Right lobe of liver (tissue), 6 donors: ENCODE measurements around the gene AAK1. TPM values are rescaled to one million over a fixed set of nuclear protein-coding genes. Genes with fewer than 3 reads are reported as not detected.

Experiments used
- ATAC-seq, 4 donors: fragments of 200-7000 bp; cut with Tn5 transposase; one replicate each; pipeline ENCODE4 v1.9.1; 2020; ENCODE audit warnings: mild to moderate bottlenecking in 4 of 4, moderate library complexity in 4 of 4
- DNase-seq, 3 donors: peaks; one replicate each; pipeline ENCODE4 v3.0.0-alpha.2; 2020
- H3K27ac ChIP-seq, 3 donors: fragments of 200-600 bp; one replicate each; pipeline ENCODE4 v1.8.0; 2022
- H3K27me3 ChIP-seq, 2 donors: fragments of 200-600 bp; one replicate each; pipeline ENCODE4 v1.8.0; 2022
- H3K36me3 ChIP-seq, 4 donors: fragments of 200-600 bp; sonication (generic) in 1 of 4; one replicate each; pipeline versions ENCODE4 v1.5.1 to v1.8.0; 2017 to 2022; ENCODE audit warnings: control low read depth in 1 of 4
- H3K4me1 ChIP-seq, 4 donors: fragments of 200-600 bp; sonication (generic) in 1 of 4; one replicate each; pipeline versions ENCODE4 v1.5.1 to v1.8.0; 2017 to 2022; ENCODE audit warnings: control low read depth in 1 of 4
- H3K4me3 ChIP-seq, 3 donors: fragments of 200-600 bp; one replicate each; pipeline ENCODE4 v1.8.0; 2022
- H3K9me3 ChIP-seq, 4 donors: fragments of 200-600 bp; sonication (generic) in 1 of 4; one replicate each; pipeline versions ENCODE4 v1.5.1 to v1.8.0; 2017 to 2022; ENCODE audit warnings: control low read depth in 1 of 4
- POLR2A ChIP-seq: fragments of 450-650 bp; IDR thresholded peaks from one replicate; pipeline ENCODE4 v1.6.1; 2017; ENCODE audit warnings: antibody characterized with exemption, mild to moderate bottlenecking
- WGBS: methylation state at CpG from one replicate; pipeline ENCODE4 v1.1.6; 2018; ENCODE audit warnings: low coverage, low lambda C conversion rate; ENCODE audit not compliant: insufficient coverage; ENCODE audit errors: missing lambda C conversion rate; 5-methylcytosine and 5-hydroxymethylcytosine counted together
- intact Hi-C, 2 donors: fragments of 100-400 bp; cut with DNase I; formaldehyde crosslinking; loops; one replicate each; pipeline versions ENCODE4 v1.11.2 to v1.14.1; 2022
- total RNA-seq, 6 experiments: library from RNA; depleted of rRNA in 2 of 6; stranded (reverse); fragments of >200 nt in 2 of 6; fragmentation: NEBNext Ultra II Directional in 3 of 6; extraction: Animal tissue kit (Norgen Biotek cat#: 25700) in 3 of 6; gene quantifications; one replicate each; pipeline versions ENCODE4 v1.1.0 to v1.2.4, GENCODE V29; 2016 to 2023
- TF ChIP-seq, protein P1 (sequence below), 4 donors: fragments of 200-600 bp in 3 of 4; fragments of 450-650 bp in 1 of 4; IDR thresholded peaks; one replicate each; pipeline versions ENCODE4 v1.5.1 to v1.8.0; 2016 to 2022; ENCODE audit warnings: antibody characterized with exemption in 4 of 4, mild to moderate bottlenecking in 2 of 4
- donor health status: DM: no; HTN: yes; CAD: no.
- donor health status: DM: no; HTN: no; CAD: no.
- donor health status: DM: no; HTN: no; CAD: no.
- donor health status: DM: no; HTN: yes; CAD: no.
- donor health status: DM: no; HTN: yes; CAD: no.

Gene AAK1
- total RNA-seq, 6 experiments from 2014 or later = 12.7 to 30.5 (median 20.5) TPM

DNA sequence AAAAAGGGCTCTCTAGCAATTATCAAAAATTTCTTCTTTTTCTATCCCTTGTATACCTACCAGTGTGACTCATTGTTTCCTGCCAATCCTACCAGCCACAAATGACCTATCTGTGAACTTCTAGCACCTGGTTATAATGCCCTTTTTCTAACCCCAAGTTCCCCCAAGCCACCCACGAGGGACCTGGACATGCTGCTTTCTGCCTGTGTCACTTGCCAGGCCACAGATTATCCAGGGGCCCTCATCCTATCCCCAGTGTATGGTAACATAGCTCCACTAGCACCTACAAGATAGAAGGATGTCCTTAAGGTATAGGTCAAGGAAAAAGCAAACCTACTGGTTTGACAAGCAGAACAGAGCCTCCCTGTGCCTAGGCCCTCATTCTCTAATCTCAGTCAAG, 26.8 kb downstream of the AAK1 start:
- no peak for DNase-seq
- Histone ChIP-seq H3K4me1 (peaks cover 0 to 10% (median 0%) of the 10 kb centered on the region in 4 donors), H3K27ac (no peak overlapping the region), H3K4me3 (no peak overlapping the region), H3K9me3 (no peaks in the 10 kb centered on the region), H3K27me3 (no peaks in the 10 kb centered on the region), H3K36me3 (no peaks in the 10 kb centered on the region)
- intact Hi-C loops = no loop called here
- 11% methylated on average over 1 of the region's 1 CpG for WGBS
- ATAC-seq = peak in 1 of 4 donors; percentile 80
- TF ChIP-seq, protein P1, sequence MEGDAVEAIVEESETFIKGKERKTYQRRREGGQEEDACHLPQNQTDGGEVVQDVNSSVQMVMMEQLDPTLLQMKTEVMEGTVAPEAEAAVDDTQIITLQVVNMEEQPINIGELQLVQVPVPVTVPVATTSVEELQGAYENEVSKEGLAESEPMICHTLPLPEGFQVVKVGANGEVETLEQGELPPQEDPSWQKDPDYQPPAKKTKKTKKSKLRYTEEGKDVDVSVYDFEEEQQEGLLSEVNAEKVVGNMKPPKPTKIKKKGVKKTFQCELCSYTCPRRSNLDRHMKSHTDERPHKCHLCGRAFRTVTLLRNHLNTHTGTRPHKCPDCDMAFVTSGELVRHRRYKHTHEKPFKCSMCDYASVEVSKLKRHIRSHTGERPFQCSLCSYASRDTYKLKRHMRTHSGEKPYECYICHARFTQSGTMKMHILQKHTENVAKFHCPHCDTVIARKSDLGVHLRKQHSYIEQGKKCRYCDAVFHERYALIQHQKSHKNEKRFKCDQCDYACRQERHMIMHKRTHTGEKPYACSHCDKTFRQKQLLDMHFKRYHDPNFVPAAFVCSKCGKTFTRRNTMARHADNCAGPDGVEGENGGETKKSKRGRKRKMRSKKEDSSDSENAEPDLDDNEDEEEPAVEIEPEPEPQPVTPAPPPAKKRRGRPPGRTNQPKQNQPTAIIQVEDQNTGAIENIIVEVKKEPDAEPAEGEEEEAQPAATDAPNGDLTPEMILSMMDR (IDR thresholded peaks at IDR 0.05) = no peak
- TF ChIP-seq POLR2A = no peak

DNA sequence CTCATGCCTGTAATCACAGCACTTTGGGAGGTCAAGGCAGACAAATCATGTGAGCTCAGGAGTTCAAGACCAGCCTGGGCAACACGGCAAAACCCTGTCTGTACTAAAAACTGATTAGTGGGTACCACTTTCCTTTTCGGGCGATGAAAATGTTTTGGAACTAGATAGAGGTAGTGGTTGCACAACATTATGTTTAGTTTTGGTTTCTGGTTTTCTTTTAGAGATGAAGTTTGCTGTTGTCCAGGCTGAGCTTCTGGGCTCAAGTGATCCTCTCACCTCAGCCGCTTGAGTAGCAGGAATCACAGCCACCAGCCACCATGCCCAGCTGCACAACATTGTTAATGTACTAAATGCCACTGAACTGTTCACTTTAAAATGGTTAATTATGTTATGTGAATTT, 27.6 kb downstream of the AAK1 start:
- WGBS = 37% methylated on average over 4 of the region's 4 CpGs
- ATAC-seq (peak; percentile 57 to 76 (median 61)), DNase-seq (no peak)
- Histone ChIP-seq H3K36me3 (no peaks in the 10 kb centered on the region), H3K4me1 (peaks cover 0 to 10% (median 0%) of the 10 kb centered on the region in 4 donors), H3K9me3 (no peaks in the 10 kb centered on the region), H3K4me3 (no peak overlapping the region), H3K27ac (peak overlapping the region in 1 of 3 donors; percentile 16), H3K27me3 (no peaks in the 10 kb centered on the region)
- intact Hi-C loops = no loop called here
- TF ChIP-seq, protein P1 (IDR thresholded peaks at IDR 0.05) = no peak
- no peak for TF ChIP-seq POLR2A

DNA sequence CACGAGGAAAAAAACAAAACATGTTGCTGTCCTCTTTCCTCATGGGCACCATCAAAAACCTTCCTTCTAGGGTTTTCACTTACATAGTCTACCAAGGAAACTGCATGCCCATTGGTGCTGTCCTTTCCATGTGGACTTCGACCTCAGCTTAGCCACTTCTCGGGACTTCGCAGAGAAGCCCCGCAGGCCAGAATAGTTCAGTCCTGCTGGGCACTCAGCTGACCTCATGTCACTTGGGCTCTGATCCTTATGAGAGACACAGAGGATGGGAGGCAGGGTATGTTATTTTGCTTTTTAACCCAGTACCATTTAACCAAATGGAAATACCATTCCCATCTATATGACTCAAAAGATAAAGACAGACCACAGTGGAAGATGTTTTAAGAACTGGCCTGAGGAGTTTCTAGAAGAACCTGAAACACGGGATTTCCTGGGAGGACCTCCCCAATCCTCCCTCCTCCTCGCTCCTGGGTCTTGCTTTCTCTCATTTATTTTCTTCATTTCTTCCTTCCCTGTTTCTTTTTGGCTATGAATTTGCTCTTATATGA, 28.4 kb downstream of the AAK1 start:
- TF ChIP-seq POLR2A = no peak
- TF ChIP-seq, protein P1 (IDR thresholded peaks at IDR 0.05) = no peak

DNA sequence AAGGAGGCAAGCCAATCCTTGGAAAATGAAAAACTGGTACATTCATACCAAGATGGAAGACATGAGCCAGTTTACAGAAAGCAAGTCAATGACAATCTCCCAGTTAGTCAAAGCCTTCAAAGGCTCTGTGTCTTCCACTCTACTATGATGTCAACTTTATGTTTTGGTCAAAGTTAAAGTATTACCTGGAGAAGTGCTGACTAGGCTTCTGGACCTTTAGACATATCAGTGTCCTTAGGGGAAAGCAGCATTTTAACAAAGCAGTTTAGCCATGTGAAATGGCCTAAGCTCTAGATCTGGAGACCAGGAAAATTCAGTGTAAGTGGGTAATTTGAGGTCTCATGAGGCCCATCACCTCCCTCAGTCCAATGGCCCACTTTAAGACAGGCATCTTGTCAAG, 30.8 kb downstream of the AAK1 start:
- DNase-seq = no peak
- no peaks in the 10 kb centered on the region for H3K9me3 ChIP-seq
- H3K27me3 ChIP-seq = no peaks in the 10 kb centered on the region
- H3K4me3 ChIP-seq = no peak overlapping the region
- TF ChIP-seq POLR2A = no peak
- TF ChIP-seq, protein P1 (IDR thresholded peaks at IDR 0.05) = no peak
- no peak overlapping the region for H3K27ac ChIP-seq
- no peaks in the 10 kb centered on the region for H3K36me3 ChIP-seq
- intact Hi-C loops = no loop called here
- peak in 1 of 4 donors; percentile 30 for ATAC-seq
- peaks cover 0 to 10% (median 0%) of the 10 kb centered on the region in 4 donors for H3K4me1 ChIP-seq

More for the DNA sequence above, 28.4 kb downstream of the AAK1 start:
- Histone ChIP-seq H3K36me3 (no peaks in the 10 kb centered on the region), H3K9me3 (no peaks in the 10 kb centered on the region), H3K4me3 (no peak overlapping the region), H3K27ac (no peak overlapping the region), H3K27me3 (no peaks in the 10 kb centered on the region), H3K4me1 (peaks cover 0 to 10% (median 0%) of the 10 kb centered on the region in 4 donors)
- 100% methylated on average over 3 of the region's 7 CpGs for WGBS
- no peak for DNase-seq
- intact Hi-C loops = no loop called here
- ATAC-seq = no peak

DNA sequence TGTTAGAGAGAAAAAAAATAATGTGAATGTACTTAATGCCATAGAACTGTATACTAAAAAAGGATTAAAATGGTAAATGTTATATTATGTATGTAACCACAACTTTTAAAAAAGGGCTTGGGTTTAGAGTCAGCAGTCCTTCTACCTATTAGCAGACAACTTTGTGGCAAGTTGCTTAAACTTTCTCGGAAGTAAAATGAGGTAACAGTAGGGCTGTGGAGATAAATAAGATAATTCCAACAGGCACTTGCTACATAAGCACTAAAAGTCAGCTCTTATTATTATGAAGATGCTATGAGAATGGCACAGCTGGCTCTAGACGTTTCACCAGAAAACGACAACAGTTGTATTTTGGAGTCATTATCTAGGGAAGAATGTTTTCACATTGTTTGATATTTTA, 31.3 kb downstream of the AAK1 start:
- WGBS = 74% methylated on average over 3 of the region's 3 CpGs
- H3K27ac ChIP-seq = no peak overlapping the region
- no peak overlapping the region for H3K4me3 ChIP-seq
- no peaks in the 10 kb centered on the region for H3K9me3 ChIP-seq
- ATAC-seq (no peak), DNase-seq (no peak)
- peaks cover 0 to 10% (median 0%) of the 10 kb centered on the region in 4 donors for H3K4me1 ChIP-seq
- TF ChIP-seq, protein P1 (IDR thresholded peaks at IDR 0.05) = no peak
- no peak for TF ChIP-seq POLR2A
- intact Hi-C loops = no loop called here
- no peaks in the 10 kb centered on the region for H3K36me3 ChIP-seq
- H3K27me3 ChIP-seq = no peaks in the 10 kb centered on the region
